IPS-15b (cell line): ENCODE data around the gene LRRC27.
"Not testable (repeated sequence)": the region's sequence is repeated elsewhere in the genome, so short reads cannot be mapped to it uniquely, and the experiment has no call there.

ENCODE experiments used
- H3K27me3 ChIP-seq: one replicate; pipeline ENCODE4 v1.6.1; 2013; ENCODE audit warnings: low read length; ENCODE audit not compliant: control insufficient read depth, insufficient read depth
- H3K36me3 ChIP-seq: one replicate; pipeline ENCODE4 v1.6.1; 2013; ENCODE audit warnings: low read length; ENCODE audit not compliant: control insufficient read depth, insufficient read depth
- H3K4me1 ChIP-seq: one replicate; pipeline ENCODE4 v1.6.1; 2013; ENCODE audit warnings: mild to moderate bottlenecking, low read length; ENCODE audit not compliant: control insufficient read depth, insufficient read depth
- H3K4me3 ChIP-seq: one replicate; pipeline ENCODE4 v1.5.1; 2013; ENCODE audit warnings: low read depth, low read length
- H3K9ac ChIP-seq: one replicate; pipeline ENCODE4 v1.6.1; 2013; ENCODE audit warnings: low read depth, mild to moderate bottlenecking, low read length
- H3K9me3 ChIP-seq: one replicate; pipeline ENCODE4 v1.6.1; 2013; ENCODE audit warnings: mild to moderate bottlenecking, low read length; ENCODE audit not compliant: control insufficient read depth, insufficient read depth

LRRC27 gene

GRCh38 chr10:132310701-132311337 is 21.2 kb upstream of the LRRC27 start:
- H3K4me3 ChIP-seq = no peak overlapping the region

GRCh38 chr10:132311338-132311939 is 20.6 kb upstream of the LRRC27 start:
- Histone ChIP-seq H3K4me3 (no peak overlapping the region), H3K9ac (no peak overlapping the region), H3K9me3 (no peaks in the 10 kb centered on the region), H3K27me3 (peaks cover 32% of the 10 kb centered on the region), H3K36me3 (no peaks in the 10 kb centered on the region), H3K4me1 (no peaks in the 10 kb centered on the region)

More at GRCh38 chr10:132310701-132311337, 21.2 kb upstream of the LRRC27 start:
- Histone ChIP-seq H3K4me1 (no peaks in the 10 kb centered on the region), H3K9me3 (no peaks in the 10 kb centered on the region), H3K36me3 (no peaks in the 10 kb centered on the region), H3K9ac (no peak overlapping the region), H3K27me3 (peaks cover 38% of the 10 kb centered on the region)

GRCh38 chr10:132313305-132313704 is 18.7 kb upstream of the LRRC27 start:
- Histone ChIP-seq H3K9ac (no peak overlapping the region), H3K27me3 (peaks cover 27% of the 10 kb centered on the region), H3K9me3 (no peaks in the 10 kb centered on the region), H3K4me1 (no peaks in the 10 kb centered on the region), H3K4me3 (no peak overlapping the region), H3K36me3 (no peaks in the 10 kb centered on the region)

GRCh38 chr10:132313865-132314264 is 18.1 kb upstream of the LRRC27 start:
- Histone ChIP-seq H3K9me3 (no peaks in the 10 kb centered on the region), H3K9ac (no peak overlapping the region), H3K4me1 (no peaks in the 10 kb centered on the region), H3K36me3 (no peaks in the 10 kb centered on the region), H3K27me3 (peaks cover 25% of the 10 kb centered on the region), H3K4me3 (no peak overlapping the region)

- no peaks in the 10 kb centered on the region for H3K9me3 ChIP-seq
- H3K4me1 ChIP-seq = no peaks in the 10 kb centered on the region
- H3K4me3 ChIP-seq = no peak overlapping the region
- no peaks in the 10 kb centered on the region for H3K36me3 ChIP-seq
- H3K27me3 ChIP-seq = peaks cover 21% of the 10 kb centered on the region
- H3K9ac ChIP-seq = no peak overlapping the region
These were observed 17.7 kb upstream of the LRRC27 start for GRCh38 chr10:132314336-132314735.

- H3K36me3 ChIP-seq, H3K9me3 ChIP-seq, H3K9ac ChIP-seq, H3K4me3 ChIP-seq, H3K4me1 ChIP-seq: not testable (repeated sequence)
- H3K27me3 ChIP-seq = peaks cover 15% of the 10 kb centered on the region
These were observed 17.1 kb upstream of the LRRC27 start for GRCh38 chr10:132314881-132315280.

- H3K9me3 ChIP-seq = no peaks in the 10 kb centered on the region
These were observed 15.9 kb upstream of the LRRC27 start for GRCh38 chr10:132316133-132316532.

GRCh38 chr10:132317477-132317876 is 14.5 kb upstream of the LRRC27 start:
- H3K9ac ChIP-seq, H3K4me3 ChIP-seq, H3K27me3 ChIP-seq, H3K36me3 ChIP-seq, H3K4me1 ChIP-seq, H3K9me3 ChIP-seq: not testable (repeated sequence)

More at GRCh38 chr10:132316133-132316532, 15.9 kb upstream of the LRRC27 start:
- no peak overlapping the region for H3K4me3 ChIP-seq
- no peak overlapping the region for H3K9ac ChIP-seq
- no peaks in the 10 kb centered on the region for H3K4me1 ChIP-seq
- peaks cover 3% of the 10 kb centered on the region for H3K27me3 ChIP-seq
- H3K36me3 ChIP-seq = no peaks in the 10 kb centered on the region

- no peaks in the 10 kb centered on the region for H3K36me3 ChIP-seq
- H3K4me3 ChIP-seq = no peak overlapping the region
- H3K4me1 ChIP-seq = no peaks in the 10 kb centered on the region
- no peak overlapping the region for H3K9ac ChIP-seq
- no peaks in the 10 kb centered on the region for H3K27me3 ChIP-seq
- H3K9me3 ChIP-seq = no peaks in the 10 kb centered on the region
These were observed 11.9 kb upstream of the LRRC27 start for GRCh38 chr10:132319853-132320653.

- Histone ChIP-seq H3K9me3 (no peaks in the 10 kb centered on the region), H3K9ac (no peak overlapping the region), H3K4me3 (no peak overlapping the region), H3K36me3 (no peaks in the 10 kb centered on the region), H3K27me3 (no peaks in the 10 kb centered on the region), H3K4me1 (no peaks in the 10 kb centered on the region)
These were observed 11.1 kb upstream of the LRRC27 start for GRCh38 chr10:132320654-132321469.

- no peak overlapping the region for H3K4me3 ChIP-seq
- H3K27me3 ChIP-seq = no peaks in the 10 kb centered on the region
- H3K9ac ChIP-seq = no peak overlapping the region
- H3K4me1 ChIP-seq = no peaks in the 10 kb centered on the region
- no peaks in the 10 kb centered on the region for H3K9me3 ChIP-seq
- no peaks in the 10 kb centered on the region for H3K36me3 ChIP-seq
These were observed 10.3 kb upstream of the LRRC27 start for GRCh38 chr10:132321726-132322125.
